HL-60/S4 treated with retinoic acid at 250 ng/mL for 4 days and 3 days (cell line): Measurements from ENCODE around the gene ATXN7.

Experiments
- in situ Hi-C: fragments of 300-500 bp; cut with MboI; formaldehyde crosslinking; loops from 2 replicates; pipeline ENCODE4 v1.7.0; 2022; ENCODE audit warnings: low sequenced_read_pairs

ATXN7 gene

DNA sequence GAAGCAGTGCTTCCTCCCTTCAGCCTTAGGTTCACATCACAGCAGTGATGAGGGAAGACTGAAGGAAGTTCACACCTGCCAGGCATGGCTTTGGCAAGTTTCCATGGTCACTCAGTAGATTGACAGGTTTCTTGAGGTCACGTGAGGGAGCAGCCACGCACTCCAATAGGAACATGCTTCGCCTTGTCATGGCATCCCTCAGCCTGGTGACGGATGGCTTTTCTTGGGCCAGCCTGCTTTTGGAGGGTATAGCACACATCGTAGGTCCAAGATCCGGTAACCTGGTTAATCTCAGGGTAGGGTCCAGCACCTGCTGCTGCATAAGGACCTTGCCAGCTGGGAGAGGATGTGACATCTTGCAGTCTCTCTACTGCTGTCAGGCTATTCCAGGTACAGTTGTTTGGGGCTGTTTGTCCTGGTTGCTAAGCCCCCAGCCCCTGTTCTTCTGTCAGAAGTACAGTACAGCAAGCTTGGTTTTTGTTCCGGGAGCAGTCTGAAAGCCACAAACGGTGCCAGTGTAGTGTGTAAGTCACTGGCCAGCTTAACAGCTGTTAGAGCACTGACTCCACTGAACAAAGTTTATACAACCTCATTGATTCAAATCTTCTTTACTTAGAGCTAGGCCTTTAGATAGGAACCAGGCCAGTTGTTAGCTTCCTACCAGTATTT is 117.3 kb downstream of the ATXN7 start:
- in situ Hi-C loops = no loop called here

DNA sequence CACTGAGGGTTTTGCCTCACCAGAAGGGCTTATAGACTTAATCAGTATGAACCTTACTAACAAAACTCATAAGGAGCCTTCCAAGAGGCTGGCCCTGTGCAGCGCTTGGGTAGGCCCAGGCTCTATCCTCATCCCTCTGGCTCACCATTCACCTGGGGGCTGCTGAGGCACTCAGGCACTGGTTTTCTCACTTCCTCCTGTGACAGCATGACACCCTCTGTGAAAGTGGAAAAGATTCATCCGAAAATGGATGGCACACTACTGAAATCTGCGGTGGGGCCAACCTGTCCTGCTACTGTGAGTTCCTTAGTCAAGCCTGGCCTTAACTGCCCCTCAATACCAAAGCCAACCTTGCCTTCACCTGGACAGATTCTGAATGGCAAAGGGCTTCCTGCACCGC is 118.3 kb downstream of the ATXN7 start:
- in situ Hi-C loops = no loop called here

DNA sequence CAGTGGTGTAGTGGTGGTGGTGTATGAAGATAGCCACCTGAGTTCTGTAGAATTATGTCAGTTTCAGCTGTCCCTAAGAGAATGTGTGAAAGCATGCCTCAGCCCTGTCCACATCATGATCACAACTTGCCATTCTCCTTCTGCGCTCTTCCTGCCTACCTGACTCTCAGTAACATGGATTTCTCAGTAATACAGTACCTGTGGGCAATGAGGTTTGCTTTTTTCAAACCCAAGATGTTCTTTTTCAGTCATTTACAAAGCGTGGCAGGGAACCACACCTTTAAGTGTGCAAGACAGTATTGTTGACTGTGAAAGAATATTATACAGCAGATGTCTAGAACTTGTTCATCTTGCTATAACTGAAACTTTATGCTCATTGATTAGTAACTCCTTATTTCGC is 120.7 kb downstream of the ATXN7 start:
- in situ Hi-C loops = no loop called here

DNA sequence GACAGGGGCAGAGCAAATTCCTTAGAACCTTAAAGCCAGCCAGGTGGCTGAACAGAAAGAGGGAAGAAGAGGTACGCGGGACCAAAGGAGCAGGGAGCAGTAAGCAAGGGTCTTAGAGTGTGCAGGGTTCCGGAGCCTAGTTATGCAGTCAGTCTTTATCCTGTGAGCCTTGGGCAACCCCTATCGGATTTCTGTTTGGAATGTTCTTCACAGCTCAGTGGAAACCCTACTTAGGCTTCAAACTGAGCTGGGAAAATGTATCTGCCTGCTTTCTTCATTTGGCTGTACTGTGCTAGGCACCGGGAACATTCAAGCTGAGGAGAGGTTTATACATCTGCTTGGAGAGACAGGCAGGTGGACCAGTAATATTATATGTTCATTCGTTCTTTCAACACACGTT is 122.5 kb downstream of the ATXN7 start:
- in situ Hi-C loops = no loop called here

DNA sequence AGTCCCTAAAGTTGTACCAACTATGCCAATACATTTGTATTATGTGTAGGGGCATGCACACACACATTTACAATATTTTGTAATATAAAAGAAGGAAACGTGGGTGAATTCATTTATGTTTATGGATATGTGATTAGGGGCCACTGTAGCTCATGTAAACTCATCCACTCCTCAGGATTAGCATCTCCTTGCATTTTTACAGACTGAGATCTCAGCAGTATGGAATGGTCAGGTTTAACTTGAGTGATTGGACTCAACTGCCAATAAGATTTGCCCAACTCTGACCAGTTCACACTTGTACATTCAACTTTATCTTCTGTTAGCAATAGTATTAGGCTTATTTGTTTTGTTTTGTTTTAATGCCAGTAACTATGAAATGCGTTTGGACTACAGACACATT is 123.2 kb downstream of the ATXN7 start:
- in situ Hi-C loops = no loop called here

DNA sequence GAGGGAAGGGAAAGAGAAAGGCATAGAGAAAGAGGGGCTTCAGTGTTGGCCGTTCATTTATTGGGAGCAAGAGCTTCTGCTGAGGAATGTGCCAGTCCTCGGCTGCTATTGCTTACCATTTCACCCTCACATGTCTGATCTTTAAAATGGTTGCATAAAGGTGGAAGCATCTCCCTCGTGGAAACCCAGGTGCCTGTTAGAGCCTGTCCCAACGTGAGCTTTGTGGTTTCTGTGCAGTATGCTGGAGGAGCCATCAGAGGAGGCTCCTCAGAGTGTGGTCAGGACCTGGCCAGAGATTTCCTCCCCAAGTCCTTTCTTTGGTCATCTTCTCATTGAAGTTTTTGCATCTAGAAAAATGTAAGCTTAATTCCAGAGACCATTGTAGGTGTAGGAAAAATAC is 125.3 kb downstream of the ATXN7 start:
- in situ Hi-C loops = no loop called here

DNA sequence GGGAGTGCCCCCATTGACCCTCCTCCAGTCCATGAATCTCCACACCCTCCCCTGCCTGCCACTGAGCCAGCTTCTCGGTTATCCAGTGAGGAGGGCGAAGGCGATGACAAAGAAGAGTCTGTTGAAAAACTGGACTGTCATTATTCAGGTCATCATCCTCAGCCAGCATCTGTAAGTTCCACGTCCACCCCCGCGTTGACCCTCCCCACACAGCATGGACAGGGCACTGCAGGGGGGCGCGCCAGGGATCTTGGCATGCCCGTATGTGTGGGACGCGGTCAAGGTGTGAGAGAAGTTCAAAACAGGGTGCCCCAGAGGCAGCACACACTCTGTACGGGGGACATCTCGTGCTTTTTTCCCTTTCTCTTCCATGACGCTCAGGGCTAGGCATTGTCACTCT is 126.5 kb downstream of the ATXN7 start:
- in situ Hi-C loops = no loop called here

DNA sequence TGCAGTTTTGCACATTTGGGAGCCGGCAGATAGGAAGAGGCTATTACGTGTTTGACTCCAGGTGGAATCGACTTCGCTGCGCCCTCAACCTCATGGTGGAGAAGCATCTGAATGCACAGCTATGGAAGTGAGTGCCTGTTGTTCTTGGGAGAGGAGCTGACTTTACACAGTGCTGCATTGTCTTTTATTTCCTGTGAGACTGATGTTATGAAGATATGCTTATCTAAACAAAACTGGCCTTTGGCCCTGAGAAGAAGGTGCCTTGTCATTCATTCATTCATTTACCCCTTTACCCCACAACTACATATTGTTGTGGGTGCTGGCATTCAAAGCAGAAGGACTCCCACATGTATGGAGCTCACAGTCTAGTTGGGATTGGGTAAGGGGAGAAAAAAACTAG is 127.1 kb downstream of the ATXN7 start:
- in situ Hi-C loops = no loop called here

DNA sequence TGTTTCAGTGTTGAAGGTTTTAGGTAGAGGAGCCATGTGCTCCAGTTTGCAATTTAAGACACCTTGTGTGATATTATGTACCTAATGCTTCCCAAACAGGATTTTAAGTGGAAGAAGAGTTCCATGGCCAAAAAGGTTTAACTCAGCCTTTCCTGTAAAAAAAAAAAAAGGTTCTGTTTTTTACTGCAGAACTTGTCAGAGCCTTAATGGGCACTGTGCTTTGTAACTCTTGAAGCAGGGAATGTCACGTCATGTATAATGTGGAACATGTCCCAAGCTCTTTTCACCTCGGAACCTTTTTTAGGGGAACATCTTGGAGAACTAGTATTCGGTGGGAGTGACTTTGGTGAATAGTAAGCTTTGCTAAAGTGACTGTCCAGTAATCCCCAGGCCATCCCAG is 128.0 kb downstream of the ATXN7 start:
- in situ Hi-C loops = no loop called here

DNA sequence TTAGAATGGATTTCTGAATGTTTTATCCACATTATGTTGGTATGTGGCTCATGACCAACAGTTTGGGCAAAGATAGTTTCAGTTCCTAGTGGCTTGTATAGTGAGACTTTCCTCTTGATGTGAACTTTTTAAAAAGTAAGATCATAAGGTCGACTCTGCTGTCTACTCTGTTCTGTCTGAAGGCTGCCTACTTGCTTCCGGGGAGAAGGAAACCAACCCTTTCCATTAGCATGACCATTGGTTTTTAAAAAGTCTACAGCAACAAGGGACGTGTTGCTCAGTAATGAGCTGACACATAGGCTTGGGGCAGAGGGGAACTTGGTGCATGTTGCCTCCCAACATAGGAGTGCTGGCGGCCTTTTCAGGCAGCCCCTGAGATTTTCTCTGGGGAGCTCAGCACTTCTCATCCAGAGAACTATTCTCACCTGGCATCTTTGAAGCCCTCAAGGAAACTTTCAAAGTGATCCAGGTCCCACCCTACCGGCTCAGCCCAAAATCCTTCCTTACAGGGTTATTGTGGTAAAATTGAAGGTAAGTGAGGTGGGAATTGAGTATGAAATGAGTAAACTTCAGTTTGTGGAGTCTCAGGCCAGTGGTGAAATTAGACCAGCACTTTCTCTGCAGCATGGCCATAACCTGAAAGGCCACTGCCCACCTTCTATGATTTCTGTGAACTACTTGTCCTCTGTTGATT is 129.0 kb downstream of the ATXN7 start:
- in situ Hi-C loops = no loop called here

DNA sequence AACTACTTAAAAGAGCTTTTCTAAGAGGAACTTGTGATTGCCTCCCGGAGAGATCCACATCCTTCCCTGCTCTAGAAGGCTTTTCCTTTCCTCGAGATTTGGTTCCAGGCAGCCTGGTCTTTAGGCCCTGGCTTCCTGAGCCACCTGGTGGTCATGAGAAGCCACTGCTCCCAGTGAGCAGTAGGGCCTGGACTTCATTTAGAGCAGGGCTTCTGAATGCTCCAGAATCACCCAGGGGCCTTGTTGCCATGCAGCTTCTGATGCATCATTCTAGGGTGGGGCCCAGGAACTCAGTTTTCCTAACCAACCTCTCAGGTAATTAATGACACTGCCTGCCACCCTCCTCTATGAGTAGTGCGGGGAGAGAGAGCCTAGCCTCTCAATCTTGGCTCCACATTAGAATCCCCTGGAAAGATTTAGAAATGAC is 130.0 kb downstream of the ATXN7 start:
- in situ Hi-C loops = no loop called here

DNA sequence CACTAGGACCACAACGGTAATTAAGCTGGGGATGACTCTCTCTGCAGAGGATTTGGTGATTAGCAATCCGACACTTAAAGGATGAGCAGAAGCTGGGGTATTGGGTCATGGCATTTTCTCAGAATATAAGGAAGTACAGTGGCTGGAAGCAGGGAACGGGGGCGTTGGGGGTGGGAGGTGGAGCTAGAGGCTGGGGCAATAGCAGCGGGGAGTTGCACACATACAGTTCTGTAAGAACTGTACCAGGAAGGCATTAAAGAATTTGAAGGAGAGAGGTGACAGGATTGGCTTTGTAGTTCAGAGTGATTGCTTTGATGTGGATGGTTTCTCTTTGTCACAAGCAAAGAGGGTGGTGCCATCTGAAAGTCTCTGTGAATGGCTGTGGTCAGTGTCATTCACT is 131.4 kb downstream of the ATXN7 start:
- in situ Hi-C loops = no loop called here

DNA sequence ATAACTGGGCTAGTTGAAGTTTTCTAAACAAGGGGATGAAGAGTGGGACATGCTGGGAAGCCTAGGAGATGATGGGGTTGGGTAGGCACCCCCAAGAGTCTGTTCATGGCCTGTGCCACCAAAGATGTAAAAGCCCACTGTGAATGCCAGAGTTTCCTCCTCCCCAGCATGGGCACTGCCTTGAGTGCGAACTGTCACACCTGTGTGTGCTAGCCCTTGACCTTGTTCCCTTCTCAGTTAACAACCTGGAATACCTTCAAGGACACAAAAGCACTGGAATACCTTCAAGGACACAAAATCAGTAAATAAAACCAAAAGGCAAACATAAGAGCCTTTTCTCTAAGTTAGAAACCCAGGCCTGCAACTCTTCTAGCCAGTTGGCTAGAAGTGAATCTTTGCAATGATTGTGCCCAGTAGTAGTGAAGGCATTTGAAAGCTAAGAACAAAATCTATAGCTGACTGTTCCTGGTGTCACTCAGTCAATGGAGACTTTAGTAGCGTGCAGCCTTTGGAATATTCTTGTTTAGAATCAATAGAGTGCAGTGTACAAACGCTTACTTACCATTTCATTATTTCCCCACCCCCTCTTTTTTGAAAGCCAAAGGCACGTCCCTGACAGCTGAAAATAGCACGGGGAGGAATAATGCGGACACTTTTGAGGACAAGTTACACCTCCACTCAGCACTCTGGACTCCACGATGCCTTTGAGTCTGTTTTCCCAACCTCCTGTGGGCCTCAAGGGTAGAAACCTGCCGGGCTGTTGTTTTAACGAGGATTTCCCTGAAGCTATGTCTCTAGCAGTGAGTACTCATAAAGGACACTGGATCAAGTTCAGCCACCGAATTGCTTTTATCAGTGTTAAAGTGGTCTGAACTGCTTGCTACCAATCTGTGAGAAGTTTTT is 135.4 kb downstream of the ATXN7 start:
- in situ Hi-C loops = no loop called here

DNA sequence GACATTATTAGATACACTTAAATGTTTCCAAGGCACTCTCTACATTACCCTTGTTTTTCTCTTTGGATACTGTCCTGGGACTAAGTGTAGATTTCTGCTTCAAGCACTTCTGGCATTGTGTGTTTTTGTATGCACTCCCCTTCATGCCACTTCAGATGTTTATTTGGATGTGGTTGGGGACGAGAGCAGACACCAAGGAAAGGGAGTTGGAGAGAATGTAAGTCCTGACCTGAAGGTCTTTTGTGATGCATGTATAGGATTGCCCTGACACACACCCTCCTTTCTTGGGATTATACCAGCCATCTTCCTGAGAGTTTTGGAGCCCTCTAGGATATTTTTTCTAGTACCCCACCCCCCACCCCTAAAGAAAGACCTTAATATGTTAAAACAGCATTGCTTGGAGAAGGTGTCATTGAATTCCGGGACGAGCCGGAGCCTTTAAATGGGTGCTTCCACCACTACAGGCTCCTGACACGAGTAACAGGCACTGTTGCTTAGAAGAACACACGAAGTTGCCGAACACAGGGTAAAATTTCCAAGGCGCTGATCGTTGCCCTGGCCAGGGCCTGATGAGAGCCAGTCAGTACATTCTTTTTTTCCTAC is 136.9 kb downstream of the ATXN7 start:
- in situ Hi-C loops = no loop called here

DNA sequence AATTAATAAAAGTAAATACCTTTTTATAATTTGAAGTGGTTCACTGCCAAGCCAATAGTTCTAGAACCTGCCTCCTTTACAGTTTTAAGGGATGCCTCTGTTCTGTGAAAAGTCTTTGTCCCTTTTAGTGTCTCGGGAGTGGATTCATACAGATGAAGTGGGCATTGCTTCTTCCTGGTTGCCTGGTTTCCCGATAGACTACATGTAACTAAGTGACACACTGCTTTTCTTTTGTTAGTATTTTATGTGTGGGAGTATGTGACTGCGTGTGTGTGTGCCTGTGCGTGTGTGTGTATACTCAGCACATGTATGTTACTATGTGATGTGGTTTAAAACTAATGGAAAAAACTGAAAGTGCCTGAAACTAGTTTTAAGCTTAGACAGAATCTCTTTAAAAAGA is 138.6 kb downstream of the ATXN7 start:
- in situ Hi-C loops = no loop called here

DNA sequence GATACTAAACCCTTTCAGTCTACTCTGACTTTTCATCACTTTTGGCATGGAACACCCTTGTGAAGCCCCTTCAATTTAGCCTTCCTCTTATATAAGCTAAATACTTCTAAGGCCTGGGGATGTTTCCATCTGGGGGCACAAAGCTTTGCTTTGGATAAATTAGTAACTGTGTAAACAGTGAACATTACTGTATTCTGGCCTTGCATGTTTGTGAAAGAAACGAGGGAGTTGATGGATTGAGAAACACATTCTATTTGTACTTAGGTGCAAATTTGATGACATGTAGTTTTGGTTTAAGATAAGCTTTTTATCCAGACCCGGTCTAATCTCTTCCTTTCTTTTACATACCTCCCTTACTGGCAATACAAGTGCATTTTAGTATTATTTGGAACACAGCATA is 139.9 kb downstream of the ATXN7 start:
- in situ Hi-C loops = no loop called here

DNA sequence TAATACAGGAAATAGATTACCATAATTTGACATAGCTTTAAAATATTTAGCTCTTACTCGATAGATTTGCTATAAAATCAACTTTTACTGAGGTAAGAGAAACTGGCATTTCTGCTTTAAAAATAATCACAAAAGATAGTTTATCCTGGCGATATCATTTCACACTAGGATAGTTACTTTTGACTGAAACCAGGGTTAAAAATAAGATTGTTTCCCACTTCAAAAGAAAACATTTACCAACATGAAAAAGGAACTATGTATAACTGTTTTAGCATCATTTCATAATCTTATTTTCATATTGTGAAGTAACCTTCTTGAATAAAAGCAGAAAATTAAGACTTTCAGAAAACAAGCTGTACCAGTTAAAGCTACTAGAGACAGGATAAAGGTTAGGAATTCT is 144.3 kb downstream of the ATXN7 start:
- in situ Hi-C loops = no loop called here

DNA sequence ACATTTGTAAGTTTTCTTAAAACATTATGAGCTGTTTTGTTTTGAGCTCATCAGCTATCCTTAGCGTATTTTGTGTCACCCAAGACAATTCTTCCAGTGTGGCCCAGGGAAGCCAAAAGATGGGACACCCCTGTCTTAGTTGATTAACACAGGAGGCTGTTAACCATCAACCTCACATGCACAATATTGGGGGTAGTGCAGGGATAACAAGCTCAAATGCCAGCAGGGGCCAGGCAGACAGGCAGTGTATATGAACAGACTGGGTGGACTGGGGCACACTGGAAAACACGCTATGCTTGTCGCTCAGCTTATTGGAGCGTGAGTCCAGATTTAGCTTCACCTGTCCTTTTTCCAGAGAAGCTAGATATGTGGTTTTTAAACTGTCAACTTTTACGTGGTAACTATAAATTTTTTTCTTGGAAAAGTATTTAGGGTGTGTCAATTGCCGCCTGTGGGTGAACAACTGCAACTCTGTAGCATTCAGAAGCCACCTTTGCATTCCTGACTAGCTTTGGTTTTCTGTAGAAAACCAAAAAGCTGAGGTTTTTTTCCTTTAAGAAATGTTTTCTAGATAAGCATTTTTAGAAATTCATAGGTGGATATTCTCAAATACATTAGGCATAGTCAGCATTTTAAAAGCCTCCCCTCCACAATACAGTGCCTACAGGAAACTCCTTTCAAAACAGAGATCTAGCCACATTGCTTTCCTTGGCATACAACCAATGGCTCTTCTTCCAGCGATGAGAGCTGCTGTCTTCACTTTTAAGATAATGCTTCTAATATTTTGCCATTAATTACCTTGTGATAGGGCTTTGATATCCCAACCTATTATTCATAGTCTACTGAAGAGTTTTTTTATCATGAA is 145.1 kb downstream of the ATXN7 start:
- in situ Hi-C loops = no loop called here

DNA sequence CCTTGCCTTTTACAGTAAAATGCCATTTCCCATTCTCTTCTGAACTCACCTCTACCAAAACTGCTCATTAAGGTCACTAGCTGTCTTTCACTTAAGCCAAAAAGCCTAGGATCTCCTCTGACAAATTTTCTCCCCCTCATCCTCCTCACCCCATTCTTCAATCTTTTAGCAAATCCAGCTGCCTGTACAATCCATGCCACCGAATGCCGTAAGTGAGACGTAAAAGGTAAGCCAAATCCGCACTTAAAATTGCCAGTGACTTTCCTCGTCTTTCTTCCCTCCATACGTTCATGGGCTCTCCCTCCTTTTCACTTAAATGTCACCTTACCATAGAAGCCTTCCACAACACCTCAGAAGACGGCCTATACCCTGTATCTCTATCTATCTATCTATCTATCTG is 145.9 kb downstream of the ATXN7 start:
- in situ Hi-C loops = no loop called here

DNA sequence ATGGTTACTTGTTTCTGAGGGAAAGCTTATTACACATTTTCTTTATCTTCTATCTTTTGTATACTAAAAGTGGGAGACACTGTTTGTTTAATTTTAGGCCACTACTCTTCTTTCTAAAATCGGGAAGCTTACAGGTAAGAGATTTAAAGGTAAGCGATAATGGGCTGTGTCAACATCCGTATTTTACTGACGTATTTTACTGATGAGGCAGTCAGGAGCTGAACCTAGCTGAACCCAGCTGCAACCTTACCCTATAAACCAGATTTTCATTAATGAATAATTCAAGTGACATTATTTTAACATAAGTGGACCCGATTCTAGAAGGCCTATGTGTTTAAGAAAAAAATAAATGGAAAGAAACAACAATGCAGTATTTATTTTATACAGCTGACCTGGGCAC is 146.5 kb downstream of the ATXN7 start:
- in situ Hi-C loops = no loop called here

DNA sequence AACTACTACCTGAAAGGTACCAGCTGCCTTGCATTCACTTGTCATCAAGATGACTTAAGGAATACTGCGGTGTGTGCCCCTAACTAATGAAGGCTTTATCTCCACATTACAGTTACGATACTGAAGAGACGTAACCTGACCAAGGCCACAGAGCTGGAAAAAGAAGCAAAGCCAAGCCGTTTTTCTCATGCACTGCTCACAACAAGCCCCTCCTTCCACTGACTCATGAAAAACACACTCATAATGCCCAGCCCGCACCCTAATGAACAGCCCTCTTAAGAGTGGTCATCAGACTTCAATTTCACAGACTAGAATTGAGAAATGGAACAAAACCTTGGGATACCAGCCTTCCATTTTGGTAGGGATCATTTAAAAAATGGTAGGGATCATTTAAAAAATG is 148.0 kb downstream of the ATXN7 start:
- in situ Hi-C loops = no loop called here
